GM10248 (cell line): ENCODE results near the gene NAGK.
"Not testable (repeated sequence)": the region's sequence is repeated elsewhere in the genome, so short reads cannot be mapped to it uniquely, and the experiment has no call there.

Experiments used
- CTCF ChIA-PET: fragments of 300-600 bp; sonication (Branson Sonifier 250); formaldehyde crosslinking; extraction: SDS; loops from one replicate; lab custom pipeline; 2021; ENCODE audit warnings: antibody characterized with exemption; lab: Yijun Ruan, JAX
- POLR2A ChIA-PET: fragments of 350-650 bp; sonication (Branson Sonifier 250); formaldehyde crosslinking; extraction: SDS; loops from one replicate; lab custom pipeline; 2020; ENCODE audit warnings: antibody characterized with exemption; lab: Yijun Ruan, JAX
- DNase-seq: peaks from one replicate; pipeline ENCODE4 v3.0.0; 2012; ENCODE audit errors: extremely low spot score
- CTCF ChIP-seq: IDR thresholded peaks from 2 replicates; pipeline ENCODE4 v1.5.1; 2012; ENCODE audit warnings: mild to moderate bottlenecking, low read depth; ENCODE audit errors: extremely low read depth, missing control alignments, control extremely low read depth

NAGK gene

GRCh38 chr2:71100195-71100964 lies 31.9 kb downstream of the NAGK start:
- peak; percentile 72 for TF ChIP-seq CTCF
- peak; percentile 61 for DNase-seq
- ChIA-PET POLR2A (no interaction called here), CTCF (interaction anchor here (0.7 to 5.2 kb wide), 33 partner anchors 9 to 412 kb away, joined by 3 to 44 read pairs (median 5); partner anchors contain the start of genes MCEE and NAGK)

GRCh38 chr2:71101656-71102055 lies 33.2 kb downstream of the NAGK start:
- ChIA-PET CTCF (interaction anchor here (1.3 to 5.2 kb wide), 14 partner anchors 9 to 411 kb away, joined by 3 to 44 read pairs (median 8); partner anchors contain the start of genes MCEE and NAGK), POLR2A (no interaction called here)
- no peak for DNase-seq
- TF ChIP-seq CTCF, result no peak

GRCh38 chr2:71102981-71103681 lies 34.7 kb downstream of the NAGK start:
- POLR2A ChIA-PET, result interaction anchor here (1.1 kb wide), 1 partner anchor 31 kb away, joined by 3 read pairs; no protein-coding TSS in a partner anchor
- TF ChIP-seq CTCF, result no peak
- DNase-seq, result no peak
- CTCF ChIA-PET, result interaction anchor here (1.5 to 1.9 kb wide), 2 partner anchors 11 to 32 kb away, joined by 5 to 8 read pairs; no protein-coding TSS in a partner anchor

GRCh38 chr2:71103809-71104208 lies 35.4 kb downstream of the NAGK start:
- TF ChIP-seq CTCF, result no peak
- CTCF ChIA-PET, result interaction anchor here (1.5 to 1.9 kb wide), 2 partner anchors 10 to 33 kb away, joined by 5 to 8 read pairs; no protein-coding TSS in a partner anchor
- POLR2A ChIA-PET, result no interaction called here
- DNase-seq, result no peak

- POLR2A ChIA-PET, DNase-seq: not testable (repeated sequence)
- CTCF ChIA-PET, result interaction anchor here (1.1 kb wide), 1 partner anchor 11 kb away, joined by 3 read pairs; no protein-coding TSS in a partner anchor
Observed at GRCh38 chr2:71106463-71106862, 38.0 kb downstream of the NAGK start.

GRCh38 chr2:71108091-71108490 lies 39.6 kb downstream of the NAGK start:
- TF ChIP-seq CTCF, result no peak
- no peak for DNase-seq
- ChIA-PET POLR2A (no interaction called here), CTCF (interaction anchor here (1.3 kb wide), 1 partner anchor 124 kb away, joined by 3 read pairs; no protein-coding TSS in a partner anchor)
